Measurements from ENCODE around the gene ZNF516. TPM values are rescaled to one million over a fixed set of nuclear protein-coding genes. Genes with fewer than 3 reads are reported as not detected.

Gene ZNF516
- total RNA-seq, 1 donor from 2014 or later, result 12.3 TPM

DNA sequence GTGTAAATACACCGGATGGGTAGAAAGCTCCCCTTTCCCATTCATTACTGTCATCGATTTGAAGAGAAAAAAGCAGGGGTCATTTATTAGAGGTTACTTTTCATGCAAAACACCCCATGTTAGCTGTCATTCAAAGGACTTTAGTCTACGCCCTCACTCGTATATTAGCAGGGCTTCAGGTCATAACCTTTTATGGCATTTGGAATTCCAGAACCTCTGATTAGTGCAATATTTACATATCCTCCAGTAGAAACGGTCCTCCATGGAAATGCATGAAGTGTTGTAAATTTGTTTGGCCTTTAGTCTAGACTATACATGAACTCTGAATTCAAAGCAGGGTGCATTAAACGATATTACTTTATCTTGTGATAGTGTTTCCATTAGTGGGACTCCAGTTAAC, 180.5 kb downstream of the ZNF516 start:
- intact Hi-C loops (cut with DNase I), result no loop called here
- no peak for DNase-seq (ENCODE audit: missing footprints)
- ATAC-seq, result no peak

DNA sequence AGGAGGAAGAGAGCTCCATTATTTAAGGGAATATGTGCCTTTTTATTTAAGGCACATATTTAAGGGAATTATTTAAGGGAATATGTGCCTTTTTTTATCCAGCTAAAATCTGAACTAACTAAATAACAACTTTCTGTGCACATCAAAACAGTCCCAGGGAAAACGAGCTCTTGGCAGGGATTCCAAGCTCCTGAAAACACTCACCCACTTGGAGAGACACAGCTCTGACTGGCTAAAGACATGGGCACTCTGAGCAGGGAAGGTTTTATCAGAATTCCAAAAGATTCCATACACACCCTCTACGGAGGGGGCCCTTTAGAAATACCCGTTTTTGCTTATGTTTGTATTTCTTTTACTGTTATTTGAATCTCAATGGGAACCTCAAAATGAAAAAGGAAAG, 181.0 kb downstream of the ZNF516 start:
- no peak for ATAC-seq
- no peak for DNase-seq (ENCODE audit: missing footprints)
- intact Hi-C loops (cut with DNase I), result no loop called here
